Ishikawa (cell line): Measurements from ENCODE around the gene PEAK1.

Experiments used
- CEBPB ChIP-seq: IDR thresholded peaks from 2 replicates; pipeline ENCODE4 v1.6.1; 2012
- CREB1 ChIP-seq: IDR thresholded peaks from 2 replicates; pipeline ENCODE4 v1.6.1; 2012; ENCODE audit warnings: low read depth
- EGR1 ChIP-seq: IDR thresholded peaks from 2 replicates; pipeline ENCODE4 v1.6.1; 2012
- EP300 ChIP-seq: IDR thresholded peaks from 2 replicates; pipeline ENCODE4 v1.6.1; 2012; ENCODE audit warnings: borderline replicate concordance
- FOXM1 ChIP-seq: IDR thresholded peaks from 2 replicates; pipeline ENCODE4 v1.6.1; 2012; ENCODE audit warnings: low read depth, borderline replicate concordance
- NFIC ChIP-seq: IDR thresholded peaks from 2 replicates; pipeline ENCODE4 v1.6.1; 2012
- RAD21 ChIP-seq: IDR thresholded peaks from 2 replicates; pipeline ENCODE4 v1.6.1; 2012; ENCODE audit warnings: low read depth
- TAF1 ChIP-seq: IDR thresholded peaks from 2 replicates; pipeline ENCODE4 v1.6.1; 2012; ENCODE audit warnings: low read depth, mild to moderate bottlenecking
- TCF12 ChIP-seq: IDR thresholded peaks from 2 replicates; pipeline ENCODE4 v1.6.1; 2012; ENCODE audit warnings: low read depth
- TEAD4 ChIP-seq: IDR thresholded peaks from 2 replicates; pipeline ENCODE4 v1.6.1; 2012
- YY1 ChIP-seq: IDR thresholded peaks from 2 replicates; pipeline ENCODE4 v1.6.1; 2012; ENCODE audit warnings: low read depth
- ZBTB7A ChIP-seq: IDR thresholded peaks from 2 replicates; pipeline ENCODE4 v1.6.1; 2012; ENCODE audit warnings: low read depth
- TF ChIP-seq, protein P1 (sequence below): IDR thresholded peaks from 2 replicates; pipeline ENCODE4 v1.6.1; 2012
- TF ChIP-seq, protein P2 (sequence below): IDR thresholded peaks from 2 replicates; pipeline ENCODE4 v1.6.1; 2012; ENCODE audit warnings: low read depth, mild to moderate bottlenecking
- TF ChIP-seq, protein P3 (sequence below): IDR thresholded peaks from 2 replicates; pipeline ENCODE4 v1.6.1; 2012

Gene PEAK1

DNA sequence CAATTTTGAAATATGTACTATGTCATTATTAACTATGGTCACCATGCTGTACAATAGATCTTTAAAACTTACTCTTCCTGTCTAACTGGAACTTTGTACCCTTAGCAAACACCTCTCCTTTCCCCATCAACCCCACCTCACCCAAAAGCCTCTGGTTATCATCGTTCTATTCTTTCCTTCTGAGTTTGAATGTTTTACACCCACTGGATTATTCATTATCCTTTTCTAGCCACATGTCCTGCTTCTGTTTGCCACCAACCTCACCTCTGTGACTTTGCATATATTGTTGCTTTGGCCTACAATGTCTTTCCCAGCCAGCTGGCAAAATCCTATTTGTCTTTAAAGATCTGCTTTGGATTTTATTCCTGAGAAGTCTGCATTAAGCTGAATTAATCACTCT, 246.4 kb downstream of the PEAK1 start:
- TF ChIP-seq CEBPB (no peak), TEAD4 (no peak), TAF1 (no peak), CREB1 (no peak), EGR1 (no peak), YY1 (no peak)
- TF ChIP-seq, protein P1, sequence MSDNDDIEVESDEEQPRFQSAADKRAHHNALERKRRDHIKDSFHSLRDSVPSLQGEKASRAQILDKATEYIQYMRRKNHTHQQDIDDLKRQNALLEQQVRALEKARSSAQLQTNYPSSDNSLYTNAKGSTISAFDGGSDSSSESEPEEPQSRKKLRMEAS: no peak
- TF ChIP-seq, protein P2, sequence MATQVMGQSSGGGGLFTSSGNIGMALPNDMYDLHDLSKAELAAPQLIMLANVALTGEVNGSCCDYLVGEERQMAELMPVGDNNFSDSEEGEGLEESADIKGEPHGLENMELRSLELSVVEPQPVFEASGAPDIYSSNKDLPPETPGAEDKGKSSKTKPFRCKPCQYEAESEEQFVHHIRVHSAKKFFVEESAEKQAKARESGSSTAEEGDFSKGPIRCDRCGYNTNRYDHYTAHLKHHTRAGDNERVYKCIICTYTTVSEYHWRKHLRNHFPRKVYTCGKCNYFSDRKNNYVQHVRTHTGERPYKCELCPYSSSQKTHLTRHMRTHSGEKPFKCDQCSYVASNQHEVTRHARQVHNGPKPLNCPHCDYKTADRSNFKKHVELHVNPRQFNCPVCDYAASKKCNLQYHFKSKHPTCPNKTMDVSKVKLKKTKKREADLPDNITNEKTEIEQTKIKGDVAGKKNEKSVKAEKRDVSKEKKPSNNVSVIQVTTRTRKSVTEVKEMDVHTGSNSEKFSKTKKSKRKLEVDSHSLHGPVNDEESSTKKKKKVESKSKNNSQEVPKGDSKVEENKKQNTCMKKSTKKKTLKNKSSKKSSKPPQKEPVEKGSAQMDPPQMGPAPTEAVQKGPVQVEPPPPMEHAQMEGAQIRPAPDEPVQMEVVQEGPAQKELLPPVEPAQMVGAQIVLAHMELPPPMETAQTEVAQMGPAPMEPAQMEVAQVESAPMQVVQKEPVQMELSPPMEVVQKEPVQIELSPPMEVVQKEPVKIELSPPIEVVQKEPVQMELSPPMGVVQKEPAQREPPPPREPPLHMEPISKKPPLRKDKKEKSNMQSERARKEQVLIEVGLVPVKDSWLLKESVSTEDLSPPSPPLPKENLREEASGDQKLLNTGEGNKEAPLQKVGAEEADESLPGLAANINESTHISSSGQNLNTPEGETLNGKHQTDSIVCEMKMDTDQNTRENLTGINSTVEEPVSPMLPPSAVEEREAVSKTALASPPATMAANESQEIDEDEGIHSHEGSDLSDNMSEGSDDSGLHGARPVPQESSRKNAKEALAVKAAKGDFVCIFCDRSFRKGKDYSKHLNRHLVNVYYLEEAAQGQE: no peak

DNA sequence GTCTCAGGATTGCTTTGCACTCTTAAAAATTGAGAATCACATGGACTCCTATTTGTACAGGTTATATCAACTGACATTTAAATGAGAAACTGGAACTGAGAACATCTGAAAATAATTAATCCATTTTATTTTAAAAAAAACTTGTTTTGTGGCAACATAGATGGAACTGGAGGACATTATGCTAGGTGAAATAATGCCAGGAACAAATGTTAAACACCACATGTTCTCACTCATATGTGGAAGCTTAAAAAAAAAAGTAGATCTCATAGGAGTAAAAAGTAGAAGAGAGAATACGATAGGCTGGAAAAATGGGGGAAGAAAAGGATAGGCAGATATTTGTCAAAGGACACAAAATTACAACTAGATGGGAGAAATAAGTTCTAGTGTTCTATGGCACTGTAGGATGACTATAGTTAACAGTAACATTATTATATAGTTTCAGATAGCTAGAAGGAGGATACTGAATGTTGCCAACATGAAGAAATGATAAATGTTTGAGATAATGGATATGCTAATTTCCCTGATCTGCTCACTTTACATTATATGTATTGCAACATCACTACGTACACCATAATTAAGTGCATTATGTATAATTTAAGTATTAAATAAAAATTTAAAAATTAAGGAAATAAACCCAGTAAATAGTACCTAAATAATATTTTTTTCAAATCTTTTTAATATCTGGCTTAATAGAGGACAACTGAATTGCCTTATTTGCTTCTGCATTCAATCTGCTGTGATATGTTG, 248.5 kb downstream of the PEAK1 start:
- TF ChIP-seq CREB1 (no peak), TEAD4 (no peak), EP300 (no peak), TCF12 (no peak)
- TF ChIP-seq, protein P1: no peak
- TF ChIP-seq, protein P2: no peak

DNA sequence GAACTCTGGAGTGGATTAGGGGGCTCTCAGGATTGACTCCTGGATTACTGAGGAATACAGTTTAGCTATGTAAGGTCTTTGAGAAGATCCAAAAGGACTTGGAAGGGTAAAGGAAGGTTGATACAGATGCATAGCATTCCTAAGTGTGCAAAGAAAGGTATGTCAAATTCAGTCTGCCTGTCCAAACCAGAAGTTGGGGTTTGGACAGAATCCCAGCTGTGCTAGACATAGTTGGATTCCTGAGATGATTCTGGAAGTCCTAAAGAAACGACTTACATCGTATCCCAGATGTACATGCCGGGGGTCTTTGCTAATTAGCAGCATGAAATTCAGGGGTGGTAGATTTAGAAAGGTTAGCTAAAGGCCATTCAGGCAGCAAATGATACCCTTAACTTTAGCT, 251.3 kb downstream of the PEAK1 start:
- TF ChIP-seq CREB1 (no peak), TAF1 (no peak), YY1 (no peak), EP300 (no peak), TEAD4 (no peak), TCF12 (no peak), CEBPB (no peak), RAD21 (no peak), FOXM1 (no peak), EGR1 (no peak), ZBTB7A (no peak), NFIC (no peak)
- TF ChIP-seq, protein P2: no peak
- TF ChIP-seq, protein P3, sequence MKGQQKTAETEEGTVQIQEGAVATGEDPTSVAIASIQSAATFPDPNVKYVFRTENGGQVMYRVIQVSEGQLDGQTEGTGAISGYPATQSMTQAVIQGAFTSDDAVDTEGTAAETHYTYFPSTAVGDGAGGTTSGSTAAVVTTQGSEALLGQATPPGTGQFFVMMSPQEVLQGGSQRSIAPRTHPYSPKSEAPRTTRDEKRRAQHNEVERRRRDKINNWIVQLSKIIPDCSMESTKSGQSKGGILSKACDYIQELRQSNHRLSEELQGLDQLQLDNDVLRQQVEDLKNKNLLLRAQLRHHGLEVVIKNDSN: no peak
- TF ChIP-seq, protein P1: no peak

DNA sequence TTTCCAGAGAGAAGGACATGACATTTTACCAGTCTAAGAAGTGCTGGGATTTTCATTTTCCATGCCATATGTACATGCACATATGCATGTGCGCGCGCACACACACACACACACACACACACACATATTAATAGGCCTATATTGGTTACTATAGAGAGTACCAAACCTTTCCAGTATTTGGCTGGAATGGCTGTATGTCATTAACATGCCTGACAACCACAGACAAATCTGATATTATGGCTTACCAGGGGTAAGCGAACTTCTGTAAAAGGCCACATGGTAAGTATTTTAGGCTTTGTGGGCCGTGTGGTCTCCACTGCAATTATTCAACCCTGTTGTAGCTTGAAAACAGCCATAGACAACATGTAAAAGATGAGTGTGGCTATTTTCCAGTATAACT, 251.8 kb downstream of the PEAK1 start:
- TF ChIP-seq, protein P1: no peak
- TF ChIP-seq CEBPB: no peak
- TF ChIP-seq, protein P2: no peak
- TF ChIP-seq, protein P3: no peak
- no peak for TF ChIP-seq ZBTB7A
- no peak for TF ChIP-seq RAD21
- no peak for TF ChIP-seq EP300
